HG02571 (cell line): Measurements from ENCODE around the gene ATAD1.
"Not testable (repeated sequence)": the region's sequence is repeated elsewhere in the genome, so short reads cannot be mapped to it uniquely, and the experiment has no call there.

Source experiments
- ATAC-seq: cut with Tn5 transposase; IDR thresholded peaks from one replicate; pipeline ENCODE4 v1.9.1; 2021; ENCODE audit warnings: mild to moderate bottlenecking, moderate library complexity; ENCODE audit not compliant: unreplicated experiment

ATAD1 gene

GRCh38 chr10:87760195-87760905 lies 57.7 kb downstream of the ATAD1 start:
- ATAC-seq, result no peak

- ATAC-seq, result no peak
Measured at GRCh38 chr10:87759551-87759950, 58.5 kb downstream of the ATAD1 start.

- ATAC-seq, result no peak
Measured at GRCh38 chr10:87757685-87758084, 60.3 kb downstream of the ATAD1 start.

GRCh38 chr10:87753995-87754866 lies 63.8 kb downstream of the ATAD1 start:
- no peak for ATAC-seq

- ATAC-seq, result no peak
Measured at GRCh38 chr10:87752566-87752965, 65.5 kb downstream of the ATAD1 start.

GRCh38 chr10:87751274-87751673 lies 66.8 kb downstream of the ATAD1 start:
- ATAC-seq, result no peak

- peak; percentile 42 for ATAC-seq
Measured at GRCh38 chr10:87750817-87751216, 67.2 kb downstream of the ATAD1 start.

- no peak for ATAC-seq
Measured at GRCh38 chr10:87750001-87750671, 67.9 kb downstream of the ATAD1 start.

- ATAC-seq, result not testable (repeated sequence)
Measured at GRCh38 chr10:87748244-87748643, 69.8 kb downstream of the ATAD1 start.

GRCh38 chr10:87746911-87747310 lies 71.1 kb downstream of the ATAD1 start:
- no peak for ATAC-seq

GRCh38 chr10:87744606-87745005 lies 73.4 kb downstream of the ATAD1 start:
- no peak for ATAC-seq

GRCh38 chr10:87742992-87743610 lies 74.9 kb downstream of the ATAD1 start:
- not testable (repeated sequence) for ATAC-seq

GRCh38 chr10:87740254-87740655 lies 77.8 kb downstream of the ATAD1 start:
- no peak for ATAC-seq

- no peak for ATAC-seq
Measured at GRCh38 chr10:87739703-87740102, 78.3 kb downstream of the ATAD1 start.

GRCh38 chr10:87738253-87738652 lies 79.8 kb downstream of the ATAD1 start:
- not testable (repeated sequence) for ATAC-seq

GRCh38 chr10:87734987-87735827 lies 82.8 kb downstream of the ATAD1 start:
- ATAC-seq, result no peak

GRCh38 chr10:87733081-87733480 lies 84.9 kb downstream of the ATAD1 start:
- no peak for ATAC-seq

- no peak for ATAC-seq
Measured at GRCh38 chr10:87729940-87730339, 88.1 kb downstream of the ATAD1 start.

- no peak for ATAC-seq
Measured at GRCh38 chr10:87724789-87725188, 93.2 kb downstream of the ATAD1 start.

GRCh38 chr10:87723500-87723899 lies 94.5 kb downstream of the ATAD1 start:
- no peak for ATAC-seq
